ENCODE data around the gene NDUFB8.

GRCh38 chr10:100506596-100507356, 22.9 kb downstream of the NDUFB8 start:
- TF ChIP-seq POLR2A (IDR thresholded peaks at IDR 0.05) = no peak
- TF ChIP-seq CTCF (IDR thresholded peaks at IDR 0.05) = no peak

Measured in Peyer's patch (tissue), 4 donors.